ENCODE measurements around the gene PAK3. TPM values are rescaled to one million over a fixed set of nuclear protein-coding genes. Genes with fewer than 3 reads are reported as not detected.

Gene PAK3
- total and polyA plus RNA-seq, 2 experiments from 2014 or later = not detected

DNA sequence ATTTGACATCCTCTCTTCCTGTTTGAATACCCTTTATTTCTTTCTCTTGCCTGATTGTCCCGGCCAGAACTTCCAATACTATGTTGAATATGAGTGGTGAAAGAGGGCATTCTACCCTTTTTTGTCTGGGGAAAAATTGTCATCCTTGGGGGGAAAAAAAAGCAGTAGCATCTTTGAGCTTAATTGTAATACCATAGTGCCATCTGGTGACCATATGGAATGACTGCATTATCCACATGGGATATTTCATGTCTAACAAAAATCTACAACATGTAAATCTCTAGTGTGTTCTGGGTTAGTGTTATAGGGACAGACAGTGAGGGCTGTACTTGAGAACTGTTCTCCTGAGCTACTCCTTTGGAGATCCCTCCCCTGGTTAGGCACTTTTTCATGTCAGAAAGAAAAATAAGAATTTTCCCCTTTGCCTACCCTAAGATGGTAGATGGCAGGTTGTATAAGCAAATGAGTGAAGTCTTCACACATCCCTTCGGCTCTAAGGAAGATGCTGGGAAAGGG, 148.3 kb downstream of the PAK3 start:
- Histone ChIP-seq H3F3A (ENCODE audit: insufficient read depth) (no peaks in the 10 kb centered on the region), H3K79me2 (ENCODE audit: insufficient read depth) (no peaks in the 10 kb centered on the region), H3K9me3 (ENCODE audit: low read depth) (no peaks in the 10 kb centered on the region), H3K4me2 (ENCODE audit: unreplicated experiment) (no peak overlapping the region), H3K9ac (no peak overlapping the region), H3K27me3 (replicated peaks; ENCODE audit: insufficient read depth) (no peaks in the 10 kb centered on the region), H3K4me1 (ENCODE audit: insufficient read depth) (no peaks in the 10 kb centered on the region), H2AFZ (no peak overlapping the region), H3K36me3 (ENCODE audit: low read depth) (no peaks in the 10 kb centered on the region), H3K4me3 (no peak overlapping the region), H3K9me2 (ENCODE audit: insufficient read depth) (no peaks in the 10 kb centered on the region), H3K27ac (no peak overlapping the region), H4K20me1 (ENCODE audit: insufficient read depth) (no peaks in the 10 kb centered on the region)
- WGBS, 2 experiments (ENCODE audit: low coverage in 1 of 2, low lambda C conversion rate in 2 of 2, missing lambda C conversion rate in 2 of 2) = 6 to 13% methylated on average over 2 of the region's 2 CpGs
- TF ChIP-seq EZH2 (IDR thresholded peaks at IDR 0.05; ENCODE audit: insufficient read depth, poor library complexity, severe bottlenecking) (no peak), EZH2phosphoT487 (IDR thresholded peaks at IDR 0.05; ENCODE audit: insufficient read depth, low read depth) (no peak)
- DNase-seq = peak; percentile 25
- in situ Hi-C loops (cut with MboI) = no loop called here

DNA sequence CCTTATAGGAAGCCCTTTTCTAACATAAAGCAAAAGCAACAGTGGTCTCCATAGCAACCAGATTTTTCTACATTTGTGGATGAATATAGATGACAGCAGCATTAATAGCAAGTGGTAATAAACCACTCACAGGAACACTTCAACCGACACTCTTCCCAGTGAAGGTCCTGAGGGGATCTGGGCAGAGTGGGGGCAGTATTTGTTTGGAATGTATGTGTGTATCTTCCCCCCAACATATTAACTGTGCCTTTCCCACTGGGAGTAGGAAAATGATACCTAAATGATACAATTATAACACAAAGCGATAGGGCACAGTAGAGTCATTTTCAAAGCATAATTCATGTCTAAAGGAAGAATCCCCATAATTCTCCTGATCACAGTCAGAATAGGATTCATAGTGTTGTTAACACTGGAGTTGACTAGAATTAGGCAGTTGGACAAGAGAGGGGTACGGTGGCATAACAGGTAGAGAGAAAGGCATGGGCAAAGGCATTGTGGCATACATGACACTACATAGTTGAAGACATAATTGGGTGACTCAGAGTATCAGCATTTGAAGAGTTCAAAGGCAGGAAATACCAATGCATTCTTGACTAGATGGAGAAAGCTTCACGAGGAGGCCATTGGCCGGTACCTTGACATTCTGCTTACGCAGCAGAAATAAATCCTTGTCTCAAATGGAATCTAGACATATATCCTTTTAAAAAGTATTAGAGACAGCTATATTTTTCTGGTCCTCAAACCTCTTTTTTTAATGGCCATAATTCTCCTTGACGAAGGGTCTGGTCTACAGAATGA, 159.1 kb downstream of the PAK3 start:
- in situ Hi-C loops (cut with MboI) = no loop called here
- H3K9me3 ChIP-seq (ENCODE audit: low read depth) = no peaks in the 10 kb centered on the region
- no peaks in the 10 kb centered on the region for H3K36me3 ChIP-seq (ENCODE audit: low read depth)
- TF ChIP-seq EZH2phosphoT487 (IDR thresholded peaks at IDR 0.05; ENCODE audit: insufficient read depth, low read depth) = no peak
- TF ChIP-seq EZH2 (IDR thresholded peaks at IDR 0.05; ENCODE audit: insufficient read depth, poor library complexity, severe bottlenecking) = no peak
- no peaks in the 10 kb centered on the region for H3K79me2 ChIP-seq (ENCODE audit: insufficient read depth)
- H3K9me2 ChIP-seq (ENCODE audit: insufficient read depth) = no peaks in the 10 kb centered on the region
- DNase-seq = no peak
- 82 to 83% methylated on average over 7 of the region's 7 CpGs for WGBS, 2 experiments (ENCODE audit: low coverage in 1 of 2, low lambda C conversion rate in 2 of 2, missing lambda C conversion rate in 2 of 2)
- no peaks in the 10 kb centered on the region for H3F3A ChIP-seq (ENCODE audit: insufficient read depth)
- H4K20me1 ChIP-seq (ENCODE audit: insufficient read depth) = no peaks in the 10 kb centered on the region
- H3K27ac ChIP-seq = no peak overlapping the region
- no peak overlapping the region for H3K9ac ChIP-seq
- H3K27me3 ChIP-seq (replicated peaks; ENCODE audit: insufficient read depth) = no peaks in the 10 kb centered on the region
- no peak overlapping the region for H3K4me3 ChIP-seq
- H2AFZ ChIP-seq = no peak overlapping the region
- no peak overlapping the region for H3K4me2 ChIP-seq (ENCODE audit: unreplicated experiment)
- no peaks in the 10 kb centered on the region for H3K4me1 ChIP-seq (ENCODE audit: insufficient read depth)

DNA sequence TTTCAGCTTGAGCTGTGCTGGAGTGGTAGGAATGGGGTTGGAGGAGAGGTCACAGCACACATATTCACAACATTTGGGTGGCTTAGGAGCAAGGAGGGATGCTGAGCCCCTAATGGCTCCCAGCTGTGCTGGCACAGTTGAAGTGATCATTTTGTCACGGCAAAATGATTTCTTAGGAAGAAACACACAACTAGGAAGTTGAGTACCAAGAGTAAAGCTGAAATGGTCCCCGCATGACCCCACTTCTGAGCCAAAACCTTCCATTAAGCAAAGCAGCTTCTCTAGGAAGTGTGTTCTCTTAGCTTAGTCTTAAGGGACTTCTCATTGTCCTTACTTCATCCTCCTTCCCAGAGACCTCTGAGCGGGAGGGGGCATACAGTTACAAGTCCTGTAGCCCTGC, 161.7 kb downstream of the PAK3 start:
- Histone ChIP-seq H3K27me3 (replicated peaks; ENCODE audit: insufficient read depth) (no peaks in the 10 kb centered on the region), H3K27ac (no peak overlapping the region), H3F3A (ENCODE audit: insufficient read depth) (no peaks in the 10 kb centered on the region), H4K20me1 (ENCODE audit: insufficient read depth) (no peaks in the 10 kb centered on the region), H3K9me3 (ENCODE audit: low read depth) (no peaks in the 10 kb centered on the region), H3K79me2 (ENCODE audit: insufficient read depth) (no peaks in the 10 kb centered on the region), H3K4me3 (no peak overlapping the region), H3K4me2 (ENCODE audit: unreplicated experiment) (no peak overlapping the region), H2AFZ (no peak overlapping the region), H3K4me1 (ENCODE audit: insufficient read depth) (no peaks in the 10 kb centered on the region), H3K9me2 (ENCODE audit: insufficient read depth) (no peaks in the 10 kb centered on the region), H3K9ac (no peak overlapping the region), H3K36me3 (ENCODE audit: low read depth) (no peaks in the 10 kb centered on the region)
- DNase-seq = no peak
- TF ChIP-seq EZH2 (IDR thresholded peaks at IDR 0.05; ENCODE audit: insufficient read depth, poor library complexity, severe bottlenecking) (no peak), EZH2phosphoT487 (IDR thresholded peaks at IDR 0.05; ENCODE audit: insufficient read depth, low read depth) (no peak)
- WGBS, 2 experiments (ENCODE audit: low coverage in 1 of 2, low lambda C conversion rate in 2 of 2, missing lambda C conversion rate in 2 of 2) = 0% methylated on average over 1 to 3 of the region's 3 CpGs
- in situ Hi-C loops (cut with MboI) = no loop called here

DNA sequence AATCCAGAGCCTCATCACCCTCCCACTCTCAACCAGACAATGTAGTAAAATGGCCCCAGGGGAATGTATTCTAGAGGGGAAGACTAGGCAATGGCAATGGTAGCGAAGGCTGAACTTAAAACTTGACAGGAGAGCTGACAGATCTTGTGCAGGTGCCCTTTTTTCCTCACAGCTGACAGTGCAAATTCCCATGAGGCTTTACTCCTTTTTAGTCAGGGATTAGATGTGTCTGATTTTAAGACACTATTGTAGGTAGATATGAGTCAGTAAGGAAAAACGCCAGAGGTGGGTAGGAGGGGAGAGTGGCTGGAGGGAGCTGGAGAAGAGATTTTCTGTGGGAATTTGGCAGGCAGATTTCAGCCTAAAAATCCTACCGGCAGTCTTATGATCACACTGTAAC, 163.6 kb downstream of the PAK3 start:
- no peaks in the 10 kb centered on the region for H3K27me3 ChIP-seq (replicated peaks; ENCODE audit: insufficient read depth)
- no peak for TF ChIP-seq EZH2 (IDR thresholded peaks at IDR 0.05; ENCODE audit: insufficient read depth, poor library complexity, severe bottlenecking)
- no peak for TF ChIP-seq EZH2phosphoT487 (IDR thresholded peaks at IDR 0.05; ENCODE audit: insufficient read depth, low read depth)
- WGBS, 2 experiments (ENCODE audit: low coverage in 1 of 2, low lambda C conversion rate in 2 of 2, missing lambda C conversion rate in 2 of 2) = 41 to 42% methylated on average over 3 of the region's 3 CpGs

More for the DNA sequence above, 163.6 kb downstream of the PAK3 start:
- H4K20me1 ChIP-seq (ENCODE audit: insufficient read depth) = no peaks in the 10 kb centered on the region
- H2AFZ ChIP-seq = no peak overlapping the region
- in situ Hi-C loops (cut with MboI) = no loop called here
- H3K9me3 ChIP-seq (ENCODE audit: low read depth) = no peaks in the 10 kb centered on the region
- H3K9ac ChIP-seq = no peak overlapping the region
- DNase-seq = no peak
- H3K36me3 ChIP-seq (ENCODE audit: low read depth) = no peaks in the 10 kb centered on the region
- no peaks in the 10 kb centered on the region for H3K9me2 ChIP-seq (ENCODE audit: insufficient read depth)
- H3K79me2 ChIP-seq (ENCODE audit: insufficient read depth) = no peaks in the 10 kb centered on the region
- no peak overlapping the region for H3K27ac ChIP-seq
- no peaks in the 10 kb centered on the region for H3F3A ChIP-seq (ENCODE audit: insufficient read depth)
- no peak overlapping the region for H3K4me2 ChIP-seq (ENCODE audit: unreplicated experiment)
- no peaks in the 10 kb centered on the region for H3K4me1 ChIP-seq (ENCODE audit: insufficient read depth)
- H3K4me3 ChIP-seq = no peak overlapping the region
